ENCODE measurements around the gene ZNF385B.

Gene ZNF385B

GRCh38 chr2:179856205-179856604 is 5.2 kb downstream of the ZNF385B start:
- no peak for TF ChIP-seq USF1 (IDR thresholded peaks at IDR 0.05)
- no peak for TF ChIP-seq EGR1 (IDR thresholded peaks at IDR 0.05)
- no peak for TF ChIP-seq REST (IDR thresholded peaks at IDR 0.05; ENCODE audit: low read depth)
- no peak for TF ChIP-seq EP300 (IDR thresholded peaks at IDR 0.05; ENCODE audit: borderline replicate concordance)
- no peak for TF ChIP-seq CREB1 (IDR thresholded peaks at IDR 0.05; ENCODE audit: low read depth)
- TF ChIP-seq TCF12 (IDR thresholded peaks at IDR 0.05; ENCODE audit: low read depth): no peak
- no peak for TF ChIP-seq NFIC (IDR thresholded peaks at IDR 0.05)
- TF ChIP-seq TEAD4 (IDR thresholded peaks at IDR 0.05): no peak
- no peak for TF ChIP-seq TAF1 (IDR thresholded peaks at IDR 0.05; ENCODE audit: low read depth)

GRCh38 chr2:179855673-179856072 is 5.7 kb downstream of the ZNF385B start:
- no peak for TF ChIP-seq REST (IDR thresholded peaks at IDR 0.05; ENCODE audit: low read depth)
- no peak for TF ChIP-seq EGR1 (IDR thresholded peaks at IDR 0.05)
- TF ChIP-seq FOXM1 (IDR thresholded peaks at IDR 0.05; ENCODE audit: borderline replicate concordance, low read depth): no peak
- TF ChIP-seq TCF12 (IDR thresholded peaks at IDR 0.05; ENCODE audit: low read depth): no peak
- no peak for TF ChIP-seq TEAD4 (IDR thresholded peaks at IDR 0.05)
- TF ChIP-seq CREB1 (IDR thresholded peaks at IDR 0.05; ENCODE audit: low read depth): no peak
- TF ChIP-seq USF1 (IDR thresholded peaks at IDR 0.05): no peak
- TF ChIP-seq RAD21 (IDR thresholded peaks at IDR 0.05; ENCODE audit: low read depth): no peak
- no peak for TF ChIP-seq YY1 (IDR thresholded peaks at IDR 0.05; ENCODE audit: low read depth)
- TF ChIP-seq EP300 (IDR thresholded peaks at IDR 0.05; ENCODE audit: borderline replicate concordance): no peak
- TF ChIP-seq MAX (IDR thresholded peaks at IDR 0.05): no peak
- TF ChIP-seq CEBPB (IDR thresholded peaks at IDR 0.05): no peak
- TF ChIP-seq NFIC (IDR thresholded peaks at IDR 0.05): no peak
- TF ChIP-seq TAF1 (IDR thresholded peaks at IDR 0.05; ENCODE audit: low read depth): no peak
- TF ChIP-seq ZBTB7A (IDR thresholded peaks at IDR 0.05; ENCODE audit: low read depth): no peak

GRCh38 chr2:179854891-179855290 is 6.5 kb downstream of the ZNF385B start:
- TF ChIP-seq EP300 (IDR thresholded peaks at IDR 0.05; ENCODE audit: borderline replicate concordance) (no peak), YY1 (IDR thresholded peaks at IDR 0.05; ENCODE audit: low read depth) (no peak), REST (IDR thresholded peaks at IDR 0.05; ENCODE audit: low read depth) (no peak), TCF12 (IDR thresholded peaks at IDR 0.05; ENCODE audit: low read depth) (no peak)

- TF ChIP-seq NFIC (IDR thresholded peaks at IDR 0.05) (no peak), RAD21 (IDR thresholded peaks at IDR 0.05; ENCODE audit: low read depth) (no peak), MAX (IDR thresholded peaks at IDR 0.05) (no peak), TAF1 (IDR thresholded peaks at IDR 0.05; ENCODE audit: low read depth) (no peak), TCF12 (IDR thresholded peaks at IDR 0.05; ENCODE audit: low read depth) (no peak), USF1 (IDR thresholded peaks at IDR 0.05) (no peak), YY1 (IDR thresholded peaks at IDR 0.05; ENCODE audit: low read depth) (no peak), EGR1 (IDR thresholded peaks at IDR 0.05) (no peak), REST (IDR thresholded peaks at IDR 0.05; ENCODE audit: low read depth) (no peak), CREB1 (IDR thresholded peaks at IDR 0.05; ENCODE audit: low read depth) (no peak), ZBTB7A (IDR thresholded peaks at IDR 0.05; ENCODE audit: low read depth) (no peak), FOXM1 (IDR thresholded peaks at IDR 0.05; ENCODE audit: borderline replicate concordance, low read depth) (no peak), EP300 (IDR thresholded peaks at IDR 0.05; ENCODE audit: borderline replicate concordance) (no peak), CEBPB (IDR thresholded peaks at IDR 0.05) (no peak), TEAD4 (IDR thresholded peaks at IDR 0.05) (no peak)
These were observed 8.3 kb downstream of the ZNF385B start for GRCh38 chr2:179853108-179853507.

Data from Ishikawa (cell line).